Measurements from ENCODE around the gene UTS2R.
"Not testable (repeated sequence)": the region's sequence is repeated elsewhere in the genome, so short reads cannot be mapped to it uniquely, and the experiment has no call there.

The UTS2R gene

GRCh38 chr17:82410014-82410716 is 38.6 kb downstream of the UTS2R start:
- no peak for DNase-seq

- no peak for DNase-seq
These were observed 40.0 kb downstream of the UTS2R start for GRCh38 chr17:82411396-82412053.

- DNase-seq = not testable (repeated sequence)
These were observed 40.5 kb downstream of the UTS2R start for GRCh38 chr17:82412081-82412480.

DNA sequence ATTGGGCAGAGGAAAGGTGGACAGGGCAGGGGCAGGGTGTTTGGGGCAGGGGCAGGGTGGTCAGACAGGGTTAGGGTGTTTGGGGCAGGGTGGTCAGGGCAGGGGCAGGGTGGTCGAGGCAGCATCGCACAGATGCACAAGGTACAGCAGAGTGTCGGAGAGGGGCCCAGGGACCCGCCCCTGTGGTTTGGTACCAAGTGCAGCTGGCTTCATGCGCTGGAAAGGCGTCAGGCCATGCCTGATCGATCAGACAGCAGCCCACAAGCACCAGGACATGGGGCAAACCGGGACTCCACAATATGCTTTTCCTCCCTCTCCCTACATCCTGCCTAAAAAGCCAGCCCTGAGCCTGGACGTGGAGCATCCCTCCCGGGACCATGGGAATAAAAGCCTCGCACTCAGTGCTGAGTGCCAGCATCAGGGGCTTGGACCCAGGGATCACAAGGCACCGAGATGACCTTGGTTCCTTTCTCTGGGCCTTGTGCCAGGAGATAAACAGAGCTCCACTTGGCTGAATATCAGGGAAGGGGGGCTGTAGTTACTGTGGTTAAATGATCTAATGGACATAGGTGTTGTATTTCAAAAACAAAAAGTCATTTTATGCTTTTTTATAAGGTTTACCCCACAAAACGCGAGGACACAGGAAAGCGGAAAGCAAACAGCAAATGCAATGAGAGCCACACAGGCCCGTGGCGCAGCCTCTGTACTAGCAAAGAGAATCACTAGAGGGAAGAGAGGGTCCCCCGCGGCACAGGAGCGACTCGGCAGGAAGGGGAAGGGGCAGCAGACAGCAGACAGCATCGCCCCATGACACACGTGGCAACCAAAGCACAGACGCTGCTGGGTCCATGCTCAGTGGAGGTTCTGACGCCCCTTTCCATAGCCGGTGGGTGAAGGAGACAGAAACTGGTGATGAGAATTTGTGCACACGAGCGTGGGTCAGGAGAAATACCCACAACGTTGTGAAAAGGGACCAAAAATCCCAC is 41.3 kb downstream of the UTS2R start:
- peak; percentile 35 for DNase-seq

- DNase-seq = peak; percentile 87
These were observed 43.1 kb downstream of the UTS2R start for GRCh38 chr17:82414548-82415281.

GRCh38 chr17:82415336-82415735 is 43.8 kb downstream of the UTS2R start:
- no peak for DNase-seq

- no peak for DNase-seq
These were observed 44.2 kb downstream of the UTS2R start for GRCh38 chr17:82415786-82416185.

DNA sequence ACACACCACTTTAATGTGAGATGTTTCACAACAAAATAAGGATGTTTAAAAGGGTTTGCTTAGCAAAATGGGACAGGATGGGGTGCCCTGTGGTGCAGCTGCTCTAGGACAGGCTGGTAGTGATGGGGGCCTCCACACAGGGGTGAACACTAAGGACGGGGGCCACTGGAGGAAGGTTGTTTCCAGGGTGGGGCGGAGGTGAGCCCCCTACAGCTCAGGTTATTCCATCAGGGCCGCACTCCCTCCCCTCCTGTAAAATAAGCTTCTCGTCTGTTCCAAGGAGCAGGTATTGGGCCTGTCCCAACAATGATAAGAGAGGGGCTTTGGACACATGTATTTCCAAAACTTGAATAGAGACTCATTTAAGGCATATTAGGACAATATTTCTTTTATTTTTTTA is 44.7 kb downstream of the UTS2R start:
- no peak for DNase-seq

DNA sequence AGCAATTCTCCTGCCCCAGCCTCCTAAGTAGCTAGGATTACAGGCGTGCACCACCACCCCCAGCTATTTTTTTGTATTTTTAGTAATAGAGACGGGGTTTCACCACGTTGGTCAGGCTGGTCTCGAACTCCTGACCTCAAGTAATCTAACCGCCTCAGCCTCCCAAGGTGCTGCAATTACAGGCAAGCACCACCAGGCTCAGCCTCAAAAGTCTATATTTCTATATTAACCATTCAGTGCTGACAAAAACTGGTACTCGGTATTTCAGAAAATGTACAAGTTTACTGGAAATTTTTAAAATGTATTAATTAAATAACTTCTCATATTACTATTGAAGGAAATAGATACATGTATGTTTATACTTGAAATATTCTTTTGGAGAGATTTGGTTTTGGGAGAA is 45.2 kb downstream of the UTS2R start:
- peak; percentile 49 for DNase-seq

- DNase-seq = peak; percentile 93
These were observed 46.7 kb downstream of the UTS2R start, which contains the start of the genes HEXD and OGFOD3 for GRCh38 chr17:82418001-82418986. HEXD (plus strand) TSS chr17:82418347; CDS start chr17:82419800, 1,453 bp downstream. OGFOD3 (minus strand) TSS chr17:82418586; CDS start chr17:82418485, 101 bp downstream.

DNA sequence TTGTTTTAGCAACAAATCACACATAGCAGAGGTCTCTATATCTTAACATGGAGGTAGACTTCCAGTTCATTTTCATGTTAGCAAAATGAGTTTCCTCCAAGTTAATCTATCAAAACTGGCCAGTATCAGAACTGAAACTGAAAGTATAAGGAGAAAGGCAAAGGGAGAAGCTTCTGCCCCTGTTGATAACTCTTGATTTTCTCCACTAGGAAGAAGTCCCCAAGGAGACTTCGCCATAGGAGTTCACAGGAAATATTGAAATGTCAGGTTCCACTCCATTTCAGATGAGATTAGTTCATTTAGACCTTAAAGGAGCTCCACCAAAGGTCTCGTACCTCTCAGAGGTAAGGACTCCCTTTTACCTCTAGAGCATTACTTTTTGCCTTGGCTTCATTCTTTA is 48.0 kb downstream of the UTS2R start:
- DNase-seq = peak; percentile 49

GRCh38 chr17:82424001-82424862 is 52.7 kb downstream of the UTS2R start:
- DNase-seq = peak; percentile 87

- no peak for DNase-seq
These were observed 53.2 kb downstream of the UTS2R start for GRCh38 chr17:82424863-82425159.

All from hematopoietic multipotent progenitor cell treated with erythropoietin and hydrocortisone succinate and interleukin-3 and kit ligand, for 4 days (in vitro differentiated cells).